Fibroblast of villous mesenchyme (primary cell): ENCODE measurements around the gene ANKRD9. TPM values are rescaled to one million over a fixed set of nuclear protein-coding genes. Genes with fewer than 3 reads are reported as not detected.

Experiments used
- DNase-seq: peaks from one replicate; pipeline ENCODE4 v3.0.0-alpha.2; 2010; ENCODE audit warnings: low read depth
- H3K4me3 ChIP-seq: 2 replicates; pipeline ENCODE4 v1.5.1; 2011; ENCODE audit warnings: low read depth, mild to moderate bottlenecking, low read length
- total RNA-seq: library from RNA; depleted of rRNA; stranded (reverse); fragments of >200 nt; gene quantifications from 2 replicates; pipeline ENCODE4 v1.2.3, GENCODE V29; 2012
- TF ChIP-seq, protein P1 (sequence below): IDR thresholded peaks from 2 replicates; pipeline ENCODE4 v1.5.1; 2012; ENCODE audit warnings: low read depth, mild to moderate bottlenecking, low read length; ENCODE audit not compliant: insufficient read depth

Gene ANKRD9
- total RNA-seq, 1 donor: 16.4 TPM

GRCh38 chr14:102532204-102532658, 22.7 kb upstream of the ANKRD9 start:
- DNase-seq: peak; percentile 61
- TF ChIP-seq, protein P1, sequence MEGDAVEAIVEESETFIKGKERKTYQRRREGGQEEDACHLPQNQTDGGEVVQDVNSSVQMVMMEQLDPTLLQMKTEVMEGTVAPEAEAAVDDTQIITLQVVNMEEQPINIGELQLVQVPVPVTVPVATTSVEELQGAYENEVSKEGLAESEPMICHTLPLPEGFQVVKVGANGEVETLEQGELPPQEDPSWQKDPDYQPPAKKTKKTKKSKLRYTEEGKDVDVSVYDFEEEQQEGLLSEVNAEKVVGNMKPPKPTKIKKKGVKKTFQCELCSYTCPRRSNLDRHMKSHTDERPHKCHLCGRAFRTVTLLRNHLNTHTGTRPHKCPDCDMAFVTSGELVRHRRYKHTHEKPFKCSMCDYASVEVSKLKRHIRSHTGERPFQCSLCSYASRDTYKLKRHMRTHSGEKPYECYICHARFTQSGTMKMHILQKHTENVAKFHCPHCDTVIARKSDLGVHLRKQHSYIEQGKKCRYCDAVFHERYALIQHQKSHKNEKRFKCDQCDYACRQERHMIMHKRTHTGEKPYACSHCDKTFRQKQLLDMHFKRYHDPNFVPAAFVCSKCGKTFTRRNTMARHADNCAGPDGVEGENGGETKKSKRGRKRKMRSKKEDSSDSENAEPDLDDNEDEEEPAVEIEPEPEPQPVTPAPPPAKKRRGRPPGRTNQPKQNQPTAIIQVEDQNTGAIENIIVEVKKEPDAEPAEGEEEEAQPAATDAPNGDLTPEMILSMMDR: no peak
- H3K4me3 ChIP-seq: no peak overlapping the region

DNA sequence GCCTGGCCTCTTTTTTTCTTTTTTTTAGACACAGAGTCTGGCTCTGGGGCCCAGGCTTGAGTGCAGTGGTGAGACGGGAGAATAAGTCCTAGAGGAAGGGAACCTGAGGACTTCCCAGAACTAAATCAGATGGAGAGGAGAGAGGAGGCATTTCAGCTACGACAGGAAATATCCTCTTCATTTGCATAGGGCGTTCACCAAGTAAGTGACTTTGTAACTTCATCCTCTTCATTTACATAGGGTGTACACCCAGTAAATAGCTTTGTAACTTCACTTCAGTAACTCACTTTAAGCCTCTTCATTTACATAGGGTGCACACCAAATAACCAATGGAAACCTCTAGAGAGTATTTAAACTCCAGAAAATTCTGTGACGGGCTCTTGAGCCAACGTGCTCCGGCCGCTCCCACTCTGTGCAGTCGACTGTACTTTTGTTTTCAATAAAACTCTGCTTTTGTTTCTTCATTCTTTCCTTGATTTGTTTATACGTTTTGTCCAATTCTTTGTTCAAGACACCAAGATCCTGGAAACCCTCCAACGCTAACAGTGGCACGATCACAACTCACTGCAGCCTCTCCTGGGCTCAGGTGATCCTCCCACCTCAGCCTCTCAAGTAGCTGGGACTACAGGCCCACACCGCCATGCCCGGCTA, 21.4 kb upstream of the ANKRD9 start:
- H3K4me3 ChIP-seq: no peak overlapping the region
- TF ChIP-seq, protein P1: no peak
- DNase-seq: no peak

DNA sequence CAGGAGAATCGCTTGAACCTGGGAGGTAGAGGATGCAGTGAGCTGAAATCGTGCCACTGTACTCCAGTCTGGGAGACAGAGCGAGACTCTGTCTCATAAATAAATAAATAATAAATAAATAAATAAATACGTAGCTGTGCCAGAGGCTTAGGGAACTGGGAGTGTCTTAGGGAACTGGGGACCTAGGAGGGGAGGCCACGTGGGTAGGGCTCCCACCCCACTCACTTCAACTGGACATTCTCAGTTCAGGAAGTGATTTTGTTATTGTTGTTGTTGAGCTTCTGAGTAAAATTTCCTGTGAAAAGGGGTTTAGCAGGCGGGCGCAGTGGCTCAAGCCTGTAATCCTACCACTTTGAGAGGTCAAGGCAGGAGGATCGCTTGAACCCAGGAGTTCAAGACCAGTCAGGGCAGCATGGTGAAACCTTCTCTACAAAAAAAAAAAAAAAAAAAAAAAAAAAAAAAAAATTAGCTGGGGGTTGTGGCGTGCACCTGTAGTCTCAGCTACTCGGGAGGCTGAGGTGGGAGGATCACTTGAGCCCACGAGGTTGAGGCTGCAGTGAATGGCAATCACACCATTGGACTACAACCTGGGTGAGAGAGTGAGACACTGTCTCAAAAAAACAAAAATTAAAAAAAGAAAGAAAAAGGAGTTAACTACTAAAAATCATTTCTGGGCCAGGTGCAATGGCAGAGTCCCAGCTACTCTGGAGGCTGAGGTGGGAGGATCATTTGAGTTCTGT, 19.0 kb upstream of the ANKRD9 start:
- DNase-seq: no peak
- TF ChIP-seq, protein P1: no peak

GRCh38 chr14:102525929-102526497, 16.4 kb upstream of the ANKRD9 start:
- TF ChIP-seq, protein P1: no peak
- no peak for DNase-seq
- peak overlapping the region; percentile 72 for H3K4me3 ChIP-seq

More for the DNA sequence above, 19.0 kb upstream of the ANKRD9 start:
- no peak overlapping the region for H3K4me3 ChIP-seq

- peak overlapping the region; percentile 72 for H3K4me3 ChIP-seq
- TF ChIP-seq, protein P1: no peak
- peak; percentile 74 for DNase-seq
Observed at GRCh38 chr14:102525219-102525928, 15.8 kb upstream of the ANKRD9 start.

- TF ChIP-seq, protein P1: peak; percentile 96
- peak overlapping the region; percentile 72 for H3K4me3 ChIP-seq
- peak; percentile 99 for DNase-seq
Observed at GRCh38 chr14:102524451-102525218, 15.1 kb upstream of the ANKRD9 start.
